Stimulated activated CD4-positive, alpha-beta T cell treated with anti-CD3 and anti-CD28 coated beads, Interleukin-1b, Interleukin-23, amount 100 ng/mL, for 48 hours (primary cell): Measurements from ENCODE around the gene PGBD4.
"Not testable (repeated sequence)": the region's sequence is repeated elsewhere in the genome, so short reads cannot be mapped to it uniquely, and the experiment has no call there.

Source experiments
- DNase-seq: peaks from one replicate; pipeline ENCODE4 v3.0.0-alpha.2; 2020

The PGBD4 gene

GRCh38 chr15:34114739-34115138, 12.9 kb downstream of the PGBD4 start:
- no peak for DNase-seq

DNA sequence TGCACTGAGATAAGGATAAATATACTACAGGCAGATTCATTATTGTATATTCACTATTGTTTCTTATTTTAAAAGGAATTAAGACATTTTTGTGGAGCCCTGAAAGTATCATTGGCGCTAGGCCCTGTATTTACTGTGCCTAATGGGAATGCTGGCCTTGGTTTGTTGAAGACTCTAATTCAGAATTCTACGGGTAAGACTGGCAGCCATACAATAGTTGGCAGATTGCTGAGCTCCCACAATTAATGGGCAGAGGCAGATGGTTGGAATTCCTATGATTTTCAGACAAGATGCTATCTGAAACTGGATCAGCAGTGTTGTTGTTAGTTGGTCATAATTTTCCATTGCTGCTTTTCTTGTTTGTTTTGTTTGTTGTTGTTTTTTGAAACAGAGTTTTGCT, 14.7 kb downstream of the PGBD4 start:
- DNase-seq, result no peak

DNA sequence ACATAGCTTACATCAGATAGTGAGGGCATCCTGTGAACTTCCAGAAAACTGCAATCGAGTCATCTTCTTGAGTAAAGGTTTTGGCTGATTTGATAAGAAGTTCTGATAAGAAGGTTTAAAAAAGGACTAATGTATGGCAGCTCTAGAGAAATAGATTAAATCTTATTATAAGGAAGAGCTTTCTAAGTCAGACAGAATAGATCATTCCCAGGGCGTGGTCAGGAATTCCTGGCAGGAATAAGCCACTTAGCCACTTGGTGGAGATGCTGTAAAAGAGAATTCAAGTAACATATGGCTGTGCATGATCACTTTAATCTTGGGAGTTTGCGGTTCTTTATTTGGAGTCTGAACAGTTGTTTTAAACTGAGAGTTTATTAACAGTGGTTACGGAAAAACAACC, 17.4 kb downstream of the PGBD4 start:
- DNase-seq, result no peak

- not testable (repeated sequence) for DNase-seq
These were observed 18.5 kb downstream of the PGBD4 start for GRCh38 chr15:34120420-34120819.

- DNase-seq, result not testable (repeated sequence)
These were observed 19.9 kb downstream of the PGBD4 start for GRCh38 chr15:34121786-34122185.

DNA sequence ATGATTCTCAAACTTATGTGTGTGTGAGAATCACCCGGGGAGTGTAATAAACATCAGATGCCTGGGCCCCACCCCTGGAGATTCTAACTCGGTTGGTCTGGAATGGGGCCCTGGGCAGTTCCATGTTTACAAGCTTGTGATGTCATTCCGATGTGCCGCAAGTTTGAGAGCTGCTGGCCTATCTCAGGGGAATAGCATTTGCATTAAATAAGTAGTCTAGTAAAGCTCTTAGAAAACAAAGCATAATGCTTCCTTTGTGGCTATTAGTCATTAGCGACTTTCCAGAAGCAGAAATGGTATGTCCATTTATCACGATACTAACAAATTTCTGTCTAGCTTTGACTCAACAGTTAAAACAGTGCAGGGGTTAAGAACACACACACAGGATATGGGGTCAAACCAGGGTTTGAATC, 20.9 kb downstream of the PGBD4 start:
- DNase-seq, result no peak

DNA sequence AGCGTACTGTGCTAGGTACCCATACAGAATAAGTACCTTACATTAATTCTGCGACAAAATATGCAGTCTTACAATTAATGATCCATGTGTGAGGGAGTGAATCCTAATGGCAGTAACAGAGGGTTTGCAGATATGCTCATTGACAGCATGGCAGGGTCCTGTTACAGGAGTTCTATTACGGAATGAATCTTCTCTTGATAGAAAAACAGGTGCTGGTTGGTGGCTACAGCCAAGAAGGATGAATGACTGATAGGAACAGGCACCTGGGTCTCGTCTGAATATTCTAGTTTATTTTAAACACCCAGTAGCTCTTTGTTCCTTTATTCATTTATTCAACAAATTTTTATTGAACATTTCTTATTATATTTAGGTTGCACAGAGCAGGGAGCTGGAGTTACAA, 22.8 kb downstream of the PGBD4 start:
- DNase-seq, result no peak

DNA sequence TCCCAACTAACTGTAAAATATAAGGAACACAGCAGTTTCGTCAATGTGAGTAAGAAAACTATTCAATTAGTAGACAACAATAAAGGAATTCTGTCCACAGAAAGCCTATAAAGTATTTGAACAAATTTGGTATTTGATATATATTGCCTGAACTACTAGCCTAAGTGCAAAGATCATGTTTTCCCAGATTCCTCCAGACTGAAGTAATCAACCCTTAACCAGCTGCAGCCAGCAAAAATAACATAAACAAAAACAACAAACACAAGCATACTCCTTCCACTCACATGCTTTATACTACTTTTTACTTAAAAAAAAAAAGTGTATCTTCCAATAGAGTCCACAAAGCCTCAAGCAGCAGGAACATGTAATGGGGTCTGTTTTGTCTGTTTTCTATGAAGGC, 24.1 kb downstream of the PGBD4 start:
- DNase-seq, result no peak

- no peak for DNase-seq
These were observed 24.6 kb downstream of the PGBD4 start for GRCh38 chr15:34126522-34126921.

DNA sequence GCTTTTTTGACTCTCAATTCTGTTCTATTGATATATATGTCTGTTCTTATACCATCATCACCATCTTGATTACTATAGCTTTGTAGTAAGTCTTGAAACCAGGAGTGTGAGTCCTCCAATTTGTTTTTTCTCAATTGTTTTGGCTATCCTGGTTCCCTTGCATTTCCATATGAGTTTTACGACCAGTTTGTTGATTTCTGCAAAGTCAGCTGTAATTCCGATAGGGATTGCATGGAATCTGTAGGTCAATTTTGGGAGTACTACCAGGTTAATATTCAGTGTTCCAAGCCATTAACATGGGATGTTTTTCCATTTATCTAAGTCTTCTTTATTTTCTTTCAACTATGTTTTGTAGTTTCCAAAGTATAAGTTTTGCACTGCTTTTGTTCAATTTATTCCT, 27.0 kb downstream of the PGBD4 start:
- DNase-seq, result no peak

DNA sequence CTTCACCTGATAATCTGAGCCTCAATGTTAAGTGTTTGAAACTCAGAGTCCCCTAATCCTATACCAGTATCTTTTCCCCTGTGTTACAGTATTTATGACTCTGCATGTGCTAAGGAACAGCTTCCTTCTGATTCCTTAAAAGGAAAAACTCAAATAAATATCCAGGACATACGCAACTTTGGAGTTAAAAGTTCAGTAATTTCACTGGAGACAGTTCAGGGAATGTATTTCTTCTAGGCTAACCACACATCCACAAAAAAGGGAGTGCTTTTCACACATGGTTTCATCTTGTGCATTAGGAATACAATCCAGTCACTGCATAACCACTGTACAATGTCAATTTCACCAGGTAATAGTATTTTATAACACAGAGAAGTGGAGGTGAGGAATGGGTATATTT, 31.0 kb downstream of the PGBD4 start:
- DNase-seq, result no peak

- DNase-seq, result no peak
These were observed 31.6 kb downstream of the PGBD4 start for GRCh38 chr15:34133511-34133910.

- DNase-seq, result no peak
These were observed 45.7 kb downstream of the PGBD4 start for GRCh38 chr15:34147371-34148140.

DNA sequence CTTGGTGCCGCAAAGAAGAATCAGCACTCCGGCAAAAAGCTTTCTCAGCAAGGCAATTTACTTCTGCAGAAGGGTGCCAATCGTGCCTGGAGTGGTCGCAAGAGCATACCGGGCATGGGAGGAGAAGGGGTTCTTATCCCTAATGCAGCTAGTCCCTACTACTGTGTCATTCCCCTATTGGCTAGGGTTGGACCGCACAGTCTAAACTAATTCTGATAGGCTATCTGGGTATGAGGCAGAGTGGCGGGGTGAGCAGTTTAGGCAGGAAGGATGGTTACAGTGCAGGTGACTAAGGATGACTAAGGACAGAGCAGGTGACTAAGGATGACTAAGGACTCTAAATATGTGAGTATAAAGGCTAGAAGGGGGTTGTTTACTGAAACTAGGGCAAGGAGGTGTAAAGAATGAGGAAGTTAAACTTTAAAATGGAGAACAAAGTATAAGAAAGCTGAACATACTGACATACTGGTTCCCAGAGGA, 52.9 kb downstream of the PGBD4 start:
- peak; percentile 34 for DNase-seq

DNA sequence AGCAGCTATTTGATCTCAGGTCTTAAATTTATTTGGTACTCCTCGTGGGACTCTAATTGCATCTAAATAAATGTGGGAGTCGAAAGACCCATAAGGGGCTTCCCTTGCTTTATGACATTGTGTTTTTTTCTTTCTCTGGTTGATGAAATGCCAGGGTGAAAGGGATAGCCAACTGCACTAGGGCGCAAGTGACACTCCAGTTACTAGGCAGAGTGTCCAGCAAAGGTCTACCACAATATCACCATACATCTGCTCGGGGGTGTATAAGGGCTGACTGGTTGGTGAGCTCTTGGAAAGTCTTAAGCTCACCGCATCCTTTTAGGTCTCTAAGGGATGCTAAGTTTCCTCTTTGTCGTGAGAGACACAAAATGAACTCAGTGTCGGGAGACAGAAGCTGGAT, 54.0 kb downstream of the PGBD4 start:
- DNase-seq, result no peak
